ENCODE results near the gene FYN. TPM values are rescaled to one million over a fixed set of nuclear protein-coding genes. Genes with fewer than 3 reads are reported as not detected.

Gene FYN
- total and polyA plus RNA-seq, 10 of the 15 experiments (the other 5 are each of a cell fraction or from before 2014, with no cell fraction given): 51.4 to 247 (median 138) TPM

DNA sequence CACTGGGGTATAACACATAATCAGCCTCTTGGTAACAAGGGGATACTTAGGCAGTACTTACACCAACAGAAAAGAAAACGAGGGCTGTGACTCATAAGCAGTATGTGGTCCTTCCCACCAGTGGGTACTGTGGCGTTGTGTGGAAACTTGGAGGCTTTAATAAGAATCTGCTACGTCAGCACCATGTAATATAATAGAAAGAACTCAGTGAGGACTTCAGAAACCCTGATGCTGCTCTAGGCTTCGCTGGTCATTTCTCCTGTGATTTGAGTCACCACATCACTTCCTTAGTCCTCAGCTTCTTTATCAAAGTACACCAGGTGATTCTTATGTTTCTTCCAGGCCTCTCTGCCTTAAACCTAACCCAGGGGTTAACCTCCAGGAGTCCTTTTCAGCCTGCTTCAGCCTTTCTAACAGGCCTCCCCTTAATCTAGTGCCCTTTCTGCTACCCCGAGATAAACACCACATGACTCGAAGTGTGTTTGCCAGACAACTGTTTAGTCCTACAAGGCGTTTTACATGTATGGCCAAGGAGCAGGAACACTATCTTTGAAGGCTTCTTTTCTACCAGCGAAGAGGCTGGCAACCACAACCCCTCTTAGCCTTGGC is 68.5 kb downstream of the FYN start (continued):
- TF ChIP-seq BMI1 (IDR thresholded peaks at IDR 0.05; ENCODE audit: borderline replicate concordance) (peak; percentile 20; the same call in 1 of the 2 replicates), PAX5 (IDR thresholded peaks at IDR 0.05; ENCODE audit: borderline replicate concordance, low read depth, low read length) (peak; percentile 63; the same call in 1 of the 2 replicates), MEF2A (IDR thresholded peaks at IDR 0.05; ENCODE audit: insufficient read depth, low read depth, low read length) (0 out of 2 replicates have a peak, but pooled peaks have one; percentile 42), TCF12 (IDR thresholded peaks at IDR 0.05; ENCODE audit: low read depth, low read length) (0 out of 2 replicates have a peak, but pooled peaks have one; percentile 11), POLR2A (IDR thresholded peaks at IDR 0.05; ENCODE audit: low read depth, low read length) (no peak), PML (IDR thresholded peaks at IDR 0.05; ENCODE audit: low read length) (0 out of 2 replicates have a peak, but pooled peaks have one; percentile 4), LARP7 (IDR thresholded peaks at IDR 0.05) (no peak), ZNF622 (IDR thresholded peaks at IDR 0.05) (no peak), ESRRA (IDR thresholded peaks at IDR 0.05; ENCODE audit: low read length) (no peak), HCFC1 (IDR thresholded peaks at IDR 0.05; ENCODE audit: low read length) (no peak), RUNX3 (IDR thresholded peaks at IDR 0.05; ENCODE audit: low read length) (peak; percentile 82), MYC (IDR thresholded peaks at IDR 0.05; ENCODE audit: insufficient read depth, insufficient read length, insufficient replicate concordance, low read length, severe bottlenecking) (no peak), BHLHE40 (IDR thresholded peaks at IDR 0.05; ENCODE audit: borderline replicate concordance in 1 of 2, low read depth in 2 of 2, low read length in 1 of 2) (peak in 1 of 2 experiments; percentile 29; a peak in 1 of 4 replicates)
- TF ChIP-seq, protein P1, sequence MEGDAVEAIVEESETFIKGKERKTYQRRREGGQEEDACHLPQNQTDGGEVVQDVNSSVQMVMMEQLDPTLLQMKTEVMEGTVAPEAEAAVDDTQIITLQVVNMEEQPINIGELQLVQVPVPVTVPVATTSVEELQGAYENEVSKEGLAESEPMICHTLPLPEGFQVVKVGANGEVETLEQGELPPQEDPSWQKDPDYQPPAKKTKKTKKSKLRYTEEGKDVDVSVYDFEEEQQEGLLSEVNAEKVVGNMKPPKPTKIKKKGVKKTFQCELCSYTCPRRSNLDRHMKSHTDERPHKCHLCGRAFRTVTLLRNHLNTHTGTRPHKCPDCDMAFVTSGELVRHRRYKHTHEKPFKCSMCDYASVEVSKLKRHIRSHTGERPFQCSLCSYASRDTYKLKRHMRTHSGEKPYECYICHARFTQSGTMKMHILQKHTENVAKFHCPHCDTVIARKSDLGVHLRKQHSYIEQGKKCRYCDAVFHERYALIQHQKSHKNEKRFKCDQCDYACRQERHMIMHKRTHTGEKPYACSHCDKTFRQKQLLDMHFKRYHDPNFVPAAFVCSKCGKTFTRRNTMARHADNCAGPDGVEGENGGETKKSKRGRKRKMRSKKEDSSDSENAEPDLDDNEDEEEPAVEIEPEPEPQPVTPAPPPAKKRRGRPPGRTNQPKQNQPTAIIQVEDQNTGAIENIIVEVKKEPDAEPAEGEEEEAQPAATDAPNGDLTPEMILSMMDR (IDR thresholded peaks at IDR 0.05 in 2 of 3, conservative IDR thresholded peaks at IDR 0.05 in 1 of 3; ENCODE audit: control insufficient read depth in 2 of 3, extremely low read depth in 1 of 3, insufficient read depth in 1 of 3, low read depth in 3 of 3, low read length in 3 of 3): peak in 2 of 3 experiments; percentile 24 to 35; a peak in 2 of 6 replicates
- TF ChIP-seq, protein P2, sequence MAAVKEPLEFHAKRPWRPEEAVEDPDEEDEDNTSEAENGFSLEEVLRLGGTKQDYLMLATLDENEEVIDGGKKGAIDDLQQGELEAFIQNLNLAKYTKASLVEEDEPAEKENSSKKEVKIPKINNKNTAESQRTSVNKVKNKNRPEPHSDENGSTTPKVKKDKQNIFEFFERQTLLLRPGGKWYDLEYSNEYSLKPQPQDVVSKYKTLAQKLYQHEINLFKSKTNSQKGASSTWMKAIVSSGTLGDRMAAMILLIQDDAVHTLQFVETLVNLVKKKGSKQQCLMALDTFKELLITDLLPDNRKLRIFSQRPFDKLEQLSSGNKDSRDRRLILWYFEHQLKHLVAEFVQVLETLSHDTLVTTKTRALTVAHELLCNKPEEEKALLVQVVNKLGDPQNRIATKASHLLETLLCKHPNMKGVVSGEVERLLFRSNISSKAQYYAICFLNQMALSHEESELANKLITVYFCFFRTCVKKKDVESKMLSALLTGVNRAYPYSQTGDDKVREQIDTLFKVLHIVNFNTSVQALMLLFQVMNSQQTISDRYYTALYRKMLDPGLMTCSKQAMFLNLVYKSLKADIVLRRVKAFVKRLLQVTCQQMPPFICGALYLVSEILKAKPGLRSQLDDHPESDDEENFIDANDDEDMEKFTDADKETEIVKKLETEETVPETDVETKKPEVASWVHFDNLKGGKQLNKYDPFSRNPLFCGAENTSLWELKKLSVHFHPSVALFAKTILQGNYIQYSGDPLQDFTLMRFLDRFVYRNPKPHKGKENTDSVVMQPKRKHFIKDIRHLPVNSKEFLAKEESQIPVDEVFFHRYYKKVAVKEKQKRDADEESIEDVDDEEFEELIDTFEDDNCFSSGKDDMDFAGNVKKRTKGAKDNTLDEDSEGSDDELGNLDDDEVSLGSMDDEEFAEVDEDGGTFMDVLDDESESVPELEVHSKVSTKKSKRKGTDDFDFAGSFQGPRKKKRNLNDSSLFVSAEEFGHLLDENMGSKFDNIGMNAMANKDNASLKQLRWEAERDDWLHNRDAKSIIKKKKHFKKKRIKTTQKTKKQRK (IDR thresholded peaks at IDR 0.05; ENCODE audit: low read depth, low read length): no peak
- TF ChIP-seq, protein P3, sequence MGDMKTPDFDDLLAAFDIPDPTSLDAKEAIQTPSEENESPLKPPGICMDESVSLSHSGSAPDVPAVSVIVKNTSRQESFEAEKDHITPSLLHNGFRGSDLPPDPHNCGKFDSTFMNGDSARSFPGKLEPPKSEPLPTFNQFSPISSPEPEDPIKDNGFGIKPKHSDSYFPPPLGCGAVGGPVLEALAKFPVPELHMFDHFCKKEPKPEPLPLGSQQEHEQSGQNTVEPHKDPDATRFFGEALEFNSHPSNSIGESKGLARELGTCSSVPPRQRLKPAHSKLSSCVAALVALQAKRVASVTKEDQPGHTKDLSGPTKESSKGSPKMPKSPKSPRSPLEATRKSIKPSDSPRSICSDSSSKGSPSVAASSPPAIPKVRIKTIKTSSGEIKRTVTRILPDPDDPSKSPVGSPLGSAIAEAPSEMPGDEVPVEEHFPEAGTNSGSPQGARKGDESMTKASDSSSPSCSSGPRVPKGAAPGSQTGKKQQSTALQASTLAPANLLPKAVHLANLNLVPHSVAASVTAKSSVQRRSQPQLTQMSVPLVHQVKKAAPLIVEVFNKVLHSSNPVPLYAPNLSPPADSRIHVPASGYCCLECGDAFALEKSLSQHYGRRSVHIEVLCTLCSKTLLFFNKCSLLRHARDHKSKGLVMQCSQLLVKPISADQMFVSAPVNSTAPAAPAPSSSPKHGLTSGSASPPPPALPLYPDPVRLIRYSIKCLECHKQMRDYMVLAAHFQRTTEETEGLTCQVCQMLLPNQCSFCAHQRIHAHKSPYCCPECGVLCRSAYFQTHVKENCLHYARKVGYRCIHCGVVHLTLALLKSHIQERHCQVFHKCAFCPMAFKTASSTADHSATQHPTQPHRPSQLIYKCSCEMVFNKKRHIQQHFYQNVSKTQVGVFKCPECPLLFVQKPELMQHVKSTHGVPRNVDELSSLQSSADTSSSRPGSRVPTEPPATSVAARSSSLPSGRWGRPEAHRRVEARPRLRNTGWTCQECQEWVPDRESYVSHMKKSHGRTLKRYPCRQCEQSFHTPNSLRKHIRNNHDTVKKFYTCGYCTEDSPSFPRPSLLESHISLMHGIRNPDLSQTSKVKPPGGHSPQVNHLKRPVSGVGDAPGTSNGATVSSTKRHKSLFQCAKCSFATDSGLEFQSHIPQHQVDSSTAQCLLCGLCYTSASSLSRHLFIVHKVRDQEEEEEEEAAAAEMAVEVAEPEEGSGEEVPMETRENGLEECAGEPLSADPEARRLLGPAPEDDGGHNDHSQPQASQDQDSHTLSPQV (IDR thresholded peaks at IDR 0.05): peak; percentile 60; the same call in 1 of the 2 replicates
- TF ChIP-seq, protein P4, sequence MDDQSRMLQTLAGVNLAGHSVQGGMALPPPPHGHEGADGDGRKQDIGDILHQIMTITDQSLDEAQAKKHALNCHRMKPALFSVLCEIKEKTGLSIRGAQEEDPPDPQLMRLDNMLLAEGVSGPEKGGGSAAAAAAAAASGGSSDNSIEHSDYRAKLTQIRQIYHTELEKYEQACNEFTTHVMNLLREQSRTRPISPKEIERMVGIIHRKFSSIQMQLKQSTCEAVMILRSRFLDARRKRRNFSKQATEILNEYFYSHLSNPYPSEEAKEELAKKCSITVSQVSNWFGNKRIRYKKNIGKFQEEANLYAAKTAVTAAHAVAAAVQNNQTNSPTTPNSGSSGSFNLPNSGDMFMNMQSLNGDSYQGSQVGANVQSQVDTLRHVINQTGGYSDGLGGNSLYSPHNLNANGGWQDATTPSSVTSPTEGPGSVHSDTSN (IDR thresholded peaks at IDR 0.05; ENCODE audit: insufficient replicate concordance, low read depth, low read length): no peak
